KMS-11 (cell line): ENCODE data around the gene PCNX1.

Experiments used
- H2AFZ ChIP-seq: fragments of 200-600 bp; sonication (generic); 2 replicates; pipeline ENCODE4 v1.6.1; 2016; ENCODE audit warnings: antibody characterized with exemption, mixed run types, low read depth
- H3K27ac ChIP-seq: fragments of 200-600 bp; sonication (generic); 2 replicates; pipeline ENCODE4 v1.6.1; 2016; ENCODE audit warnings: mild to moderate bottlenecking, mixed run types
- H3K27me3 ChIP-seq: fragments of 200-600 bp; sonication (generic); 2 replicates; pipeline ENCODE4 v1.6.1; 2017; ENCODE audit warnings: mild to moderate bottlenecking, low read depth, mixed run types, moderate library complexity; ENCODE audit not compliant: insufficient read depth
- H3K36me3 ChIP-seq: fragments of 200-600 bp; sonication (generic); 2 replicates; pipeline ENCODE4 v1.6.1; 2017; ENCODE audit warnings: mild to moderate bottlenecking, mixed run types; ENCODE audit not compliant: insufficient read depth
- H3K4me1 ChIP-seq: fragments of 200-600 bp; sonication (generic); 2 replicates; pipeline ENCODE4 v1.6.1; 2016; ENCODE audit warnings: mild to moderate bottlenecking, low read depth, mixed run types; ENCODE audit not compliant: poor library complexity, severe bottlenecking
- H3K4me2 ChIP-seq: fragments of 200-600 bp; sonication (generic); 2 replicates; pipeline ENCODE4 v1.7.0; 2016; ENCODE audit warnings: mild to moderate bottlenecking, mixed run types
- H3K4me3 ChIP-seq: fragments of 200-600 bp; sonication (generic); IDR thresholded peaks from 2 replicates; pipeline ENCODE4 v1.6.1; 2017; ENCODE audit warnings: low read depth, low read length, mixed read lengths; ENCODE audit not compliant: insufficient read depth
- H3K79me2 ChIP-seq: fragments of 200-600 bp; sonication (generic); 2 replicates; pipeline ENCODE4 v1.6.1; 2016; ENCODE audit warnings: low read depth, mixed run types; ENCODE audit not compliant: insufficient read depth
- H3K9ac ChIP-seq: fragments of 200-600 bp; sonication (generic); 2 replicates; pipeline ENCODE4 v1.6.1; 2016; ENCODE audit warnings: mild to moderate bottlenecking, mixed run types
- H4K20me1 ChIP-seq: fragments of 200-600 bp; sonication (generic); 2 replicates; pipeline ENCODE4 v1.6.1; 2016; ENCODE audit warnings: mild to moderate bottlenecking, mixed run types; ENCODE audit not compliant: insufficient read depth
- TF ChIP-seq, protein P1 (sequence below): fragments of 200-600 bp; sonication (generic); conservative IDR thresholded peaks from 2 replicates; pipeline ENCODE4 v1.6.1; 2017; ENCODE audit warnings: low read depth, mild to moderate bottlenecking, antibody characterized with exemption, low read length, moderate library complexity, mixed read lengths

The PCNX1 gene

DNA sequence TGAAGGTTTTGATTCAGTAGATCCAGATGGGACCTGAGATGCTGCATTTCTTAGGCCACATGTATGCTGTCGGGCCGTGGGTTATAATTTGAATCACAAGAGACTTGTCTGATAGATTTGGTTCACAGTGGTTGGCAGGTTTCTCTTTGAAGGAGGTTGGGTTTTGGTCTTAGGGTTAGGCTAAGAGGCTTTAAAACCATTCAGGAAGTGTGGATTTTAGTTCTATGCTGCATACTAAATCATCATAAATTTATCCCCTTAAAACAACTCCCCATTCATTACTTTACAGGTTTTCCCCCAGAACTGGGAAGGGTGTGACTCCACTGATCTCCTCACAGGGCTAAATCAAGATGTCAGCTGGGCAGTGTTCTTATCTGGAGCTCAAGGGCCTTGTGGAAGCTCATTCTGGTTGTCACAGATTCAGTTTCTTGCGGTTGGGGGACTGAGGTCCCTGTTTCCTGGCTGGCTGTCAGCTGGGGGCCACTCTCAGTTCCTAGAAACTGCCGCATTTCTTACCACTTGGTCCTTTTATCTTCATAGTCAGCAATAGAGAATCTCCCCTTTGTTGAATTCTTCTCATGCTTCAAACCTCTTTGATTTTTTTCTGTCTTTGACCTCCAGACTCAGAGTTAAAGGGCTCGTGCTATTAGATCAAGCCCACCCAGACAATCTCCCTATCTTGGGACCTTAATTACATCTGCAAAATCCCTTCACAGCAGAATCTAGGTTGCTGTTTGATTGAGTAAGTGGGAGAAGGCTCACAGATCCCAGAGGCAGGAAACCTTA is 20.6 kb upstream of the PCNX1 start:
- Histone ChIP-seq H3K36me3 (no peaks in the 10 kb centered on the region), H3K4me1 (peaks cover 56% of the 10 kb centered on the region), H3K79me2 (no peaks in the 10 kb centered on the region), H3K4me2 (peak overlapping the region; percentile 84), H3K27ac (peak overlapping the region; percentile 62), H4K20me1 (no peaks in the 10 kb centered on the region), H3K9ac (no peak overlapping the region), H2AFZ (peak overlapping the region; percentile 53), H3K4me3 (no peak overlapping the region), H3K27me3 (no peaks in the 10 kb centered on the region)
- TF ChIP-seq, protein P1, sequence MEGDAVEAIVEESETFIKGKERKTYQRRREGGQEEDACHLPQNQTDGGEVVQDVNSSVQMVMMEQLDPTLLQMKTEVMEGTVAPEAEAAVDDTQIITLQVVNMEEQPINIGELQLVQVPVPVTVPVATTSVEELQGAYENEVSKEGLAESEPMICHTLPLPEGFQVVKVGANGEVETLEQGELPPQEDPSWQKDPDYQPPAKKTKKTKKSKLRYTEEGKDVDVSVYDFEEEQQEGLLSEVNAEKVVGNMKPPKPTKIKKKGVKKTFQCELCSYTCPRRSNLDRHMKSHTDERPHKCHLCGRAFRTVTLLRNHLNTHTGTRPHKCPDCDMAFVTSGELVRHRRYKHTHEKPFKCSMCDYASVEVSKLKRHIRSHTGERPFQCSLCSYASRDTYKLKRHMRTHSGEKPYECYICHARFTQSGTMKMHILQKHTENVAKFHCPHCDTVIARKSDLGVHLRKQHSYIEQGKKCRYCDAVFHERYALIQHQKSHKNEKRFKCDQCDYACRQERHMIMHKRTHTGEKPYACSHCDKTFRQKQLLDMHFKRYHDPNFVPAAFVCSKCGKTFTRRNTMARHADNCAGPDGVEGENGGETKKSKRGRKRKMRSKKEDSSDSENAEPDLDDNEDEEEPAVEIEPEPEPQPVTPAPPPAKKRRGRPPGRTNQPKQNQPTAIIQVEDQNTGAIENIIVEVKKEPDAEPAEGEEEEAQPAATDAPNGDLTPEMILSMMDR = no peak

DNA sequence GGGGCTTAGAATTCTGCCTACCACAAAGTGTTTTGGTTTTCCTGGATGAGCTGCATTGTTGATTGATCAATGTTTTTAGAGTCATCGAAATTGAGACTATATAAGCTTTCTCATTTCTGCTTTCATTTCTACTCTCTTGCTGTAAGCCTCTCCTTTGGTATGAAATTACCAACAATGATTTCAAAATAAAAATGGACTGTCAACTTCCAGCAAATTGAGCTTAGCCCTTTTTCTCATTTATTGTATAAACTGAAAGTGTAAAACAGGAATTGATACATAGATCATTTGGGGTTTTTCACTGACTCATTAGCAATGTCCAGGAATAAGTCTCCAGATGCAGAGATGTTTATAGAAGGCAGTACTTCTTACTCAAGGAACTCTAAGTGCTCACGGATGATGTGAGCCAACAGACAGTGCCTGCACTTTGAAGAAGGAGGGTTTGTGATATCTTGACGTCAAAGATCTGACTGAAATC is 20.0 kb upstream of the PCNX1 start:
- peak overlapping the region; percentile 62 for H3K27ac ChIP-seq
- no peak overlapping the region for H3K4me3 ChIP-seq
- H3K9ac ChIP-seq = peak overlapping the region; percentile 12; the same call in 1 of the 2 replicates
- peaks cover 56% of the 10 kb centered on the region for H3K4me1 ChIP-seq
- no peaks in the 10 kb centered on the region for H3K27me3 ChIP-seq
- H2AFZ ChIP-seq = no peak overlapping the region; the same call in 1 of the 2 replicates
- TF ChIP-seq, protein P1 = no peak
- no peaks in the 10 kb centered on the region for H3K79me2 ChIP-seq
- no peaks in the 10 kb centered on the region for H4K20me1 ChIP-seq
- H3K36me3 ChIP-seq = no peaks in the 10 kb centered on the region
- H3K4me2 ChIP-seq = peak overlapping the region; percentile 84

DNA sequence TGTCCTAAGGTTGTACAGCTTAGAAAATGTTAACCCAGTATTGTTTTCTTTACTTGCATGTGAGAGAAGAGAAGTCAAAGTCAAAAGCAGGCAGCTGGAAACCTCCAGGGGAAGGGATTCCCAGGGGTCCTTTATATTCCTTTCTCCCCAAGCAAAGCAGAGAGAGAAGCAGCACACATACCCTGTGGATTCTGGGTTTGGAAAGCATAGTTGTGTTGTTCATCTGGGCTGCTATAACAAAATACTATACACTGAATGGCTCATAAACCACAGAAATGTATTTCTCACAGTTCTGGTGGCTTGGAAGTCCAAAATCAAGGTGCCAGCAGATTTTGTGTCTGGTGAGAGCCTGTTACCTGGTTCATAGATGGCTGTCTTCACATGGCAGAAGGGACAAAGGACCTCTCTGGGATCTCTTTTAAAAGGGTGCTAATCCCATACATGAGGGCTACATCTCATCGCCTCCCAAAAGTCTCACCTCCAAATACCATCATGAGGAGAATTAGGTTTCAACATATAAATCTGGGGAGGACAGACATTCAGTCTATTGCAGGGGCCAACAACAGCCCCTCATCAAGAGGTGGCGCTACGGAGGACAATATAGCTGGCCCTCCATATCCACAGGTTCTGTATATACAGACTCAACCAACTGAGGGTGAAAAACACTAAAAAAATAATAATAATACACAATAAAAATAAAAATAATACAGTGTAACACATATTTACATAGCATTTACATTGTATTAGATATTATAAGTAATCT is 19.3 kb upstream of the PCNX1 start:
- TF ChIP-seq, protein P1 = no peak
- Histone ChIP-seq H3K9ac (peak overlapping the region; percentile 12; the same call in 1 of the 2 replicates), H3K27ac (peak overlapping the region; percentile 62), H4K20me1 (no peaks in the 10 kb centered on the region), H3K4me1 (peaks cover 56% of the 10 kb centered on the region), H3K79me2 (no peaks in the 10 kb centered on the region), H3K36me3 (no peaks in the 10 kb centered on the region), H3K4me2 (peak overlapping the region; percentile 84), H3K4me3 (no peak overlapping the region), H2AFZ (no peak overlapping the region; the same call in 1 of the 2 replicates), H3K27me3 (no peaks in the 10 kb centered on the region)

DNA sequence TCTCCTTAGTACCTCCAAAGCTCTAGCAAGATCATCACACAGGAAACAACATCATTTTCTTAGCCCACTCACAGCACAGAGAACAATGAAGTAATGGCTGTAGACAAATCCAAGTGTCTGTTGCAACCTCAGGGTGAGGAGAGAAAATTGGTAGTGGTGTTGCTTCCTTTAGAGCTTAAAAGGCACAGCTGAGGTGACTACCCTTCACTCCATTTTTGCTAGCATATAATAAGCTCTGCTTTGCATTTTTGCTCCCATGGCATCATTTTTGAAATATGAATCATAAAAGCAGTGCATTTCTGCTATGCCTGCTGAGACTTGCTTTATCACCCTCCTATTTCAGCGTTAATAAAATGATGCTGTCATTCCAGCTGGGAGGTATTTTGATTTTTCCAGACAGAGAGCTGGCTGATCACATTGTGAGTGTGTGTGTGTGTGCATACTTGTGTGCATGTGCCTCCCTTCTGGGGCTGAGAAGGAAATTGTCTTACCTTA is 18.5 kb upstream of the PCNX1 start:
- Histone ChIP-seq H3K4me1 (peaks cover 56% of the 10 kb centered on the region), H3K9ac (no peak overlapping the region), H2AFZ (no peak overlapping the region), H3K27me3 (no peaks in the 10 kb centered on the region), H3K36me3 (no peaks in the 10 kb centered on the region), H3K4me2 (no peak overlapping the region; the same call in 1 of the 2 replicates), H3K27ac (no peak overlapping the region), H3K4me3 (no peak overlapping the region), H3K79me2 (no peaks in the 10 kb centered on the region), H4K20me1 (no peaks in the 10 kb centered on the region)
- TF ChIP-seq, protein P1 = no peak
